MM.1S (cell line): ENCODE results near the gene TCOF1.
A peak's percentile ranks its signal among the peaks of the same experiment; 100 is the strongest.

Experiments
- DNase-seq: peaks from one replicate; pipeline ENCODE4 v3.0.0-alpha.2; 2015
- H2AFZ ChIP-seq: fragments of 300-600 bp; sonication (generic); 2 replicates; pipeline ENCODE4 v1.6.0; 2016; ENCODE audit warnings: antibody characterized with exemption, low read length
- H3F3A ChIP-seq: fragments of 300-600 bp; sonication (generic); 2 replicates; pipeline ENCODE4 v1.6.1; 2016; ENCODE audit warnings: mild to moderate bottlenecking, antibody characterized with exemption, low read length, moderate library complexity, mixed read lengths; ENCODE audit not compliant: insufficient read depth
- H3K27ac ChIP-seq: fragments of 300-600 bp; sonication (generic); 2 replicates; pipeline ENCODE4 v1.5.1; 2016; ENCODE audit warnings: mild to moderate bottlenecking, low read length
- H3K27me3 ChIP-seq: fragments of 300-600 bp; sonication (generic); replicated peaks from 2 replicates; pipeline ENCODE4 v1.6.0; 2016; ENCODE audit warnings: low read length; ENCODE audit not compliant: insufficient read depth
- H3K36me3 ChIP-seq: fragments of 300-600 bp; sonication (generic); replicated peaks from 2 replicates; pipeline ENCODE4 v1.6.1; 2016; ENCODE audit warnings: mild to moderate bottlenecking, low read length, mixed read lengths; ENCODE audit not compliant: insufficient read depth
- H3K4me1 ChIP-seq: fragments of 300-600 bp; sonication (generic); 2 replicates; pipeline ENCODE4 v1.6.1; 2016; ENCODE audit warnings: low read length, mixed read lengths
- H3K4me2 ChIP-seq: fragments of 300-600 bp; sonication (generic); 2 replicates; pipeline ENCODE4 v1.6.0; 2016; ENCODE audit warnings: low read depth, low read length
- H3K4me3 ChIP-seq: fragments of 300-600 bp; sonication (generic); 2 replicates; pipeline ENCODE4 v1.5.1; 2016; ENCODE audit warnings: low read length, mixed read lengths
- H3K79me2 ChIP-seq: fragments of 300-600 bp; sonication (generic); 2 replicates; pipeline ENCODE4 v1.6.1; 2016; ENCODE audit warnings: mixed run types, low read length, mixed read lengths
- H3K9ac ChIP-seq: fragments of 300-600 bp; sonication (generic); 2 replicates; pipeline ENCODE4 v1.6.1; 2016; ENCODE audit warnings: low read length, mixed read lengths
- H3K9me2 ChIP-seq: fragments of 300-600 bp; sonication (generic); replicated peaks from 2 replicates; pipeline ENCODE4 v1.6.1; 2016; ENCODE audit warnings: mild to moderate bottlenecking, low read length, mixed read lengths; ENCODE audit not compliant: insufficient read depth
- H3K9me3 ChIP-seq: fragments of 300-600 bp; sonication (generic); replicated peaks from 2 replicates; pipeline ENCODE4 v1.6.1; 2016; ENCODE audit warnings: mild to moderate bottlenecking, low read length, mixed read lengths; ENCODE audit not compliant: insufficient read depth
- H4K20me1 ChIP-seq: fragments of 300-600 bp; sonication (generic); 2 replicates; pipeline ENCODE4 v1.6.1; 2016; ENCODE audit warnings: mild to moderate bottlenecking, low read length, moderate library complexity, mixed read lengths; ENCODE audit not compliant: insufficient read depth
- CTCF ChIP-seq: fragments of 300-600 bp; sonication (generic); IDR thresholded peaks from 2 replicates; pipeline ENCODE4 v1.5.1; 2016; ENCODE audit warnings: antibody characterized with exemption, low read length, mixed read lengths
- EZH2 ChIP-seq: fragments of 300-600 bp; sonication (generic); optimal IDR thresholded peaks from 2 replicates; pipeline ENCODE3; 2017; ENCODE audit warnings: low read depth, mild to moderate bottlenecking, antibody characterized with exemption, low read length, mixed read lengths
- EZH2phosphoT487 ChIP-seq: fragments of 300-600 bp; sonication (generic); IDR thresholded peaks from 2 replicates; pipeline ENCODE4 v1.6.1; 2018; ENCODE audit warnings: antibody characterized with exemption, low read length

The TCOF1 gene

GRCh38 chr5:150407096-150407720, 49.7 kb downstream of the TCOF1 start:
- Histone ChIP-seq H3F3A (peaks cover 23% of the 10 kb centered on the region), H3K9ac (no peak overlapping the region), H3K27ac (no peak overlapping the region), H3K9me2 (no peaks in the 10 kb centered on the region), H3K4me2 (no peak overlapping the region), H3K4me1 (peaks cover 10% of the 10 kb centered on the region), H3K27me3 (no peaks in the 10 kb centered on the region), H4K20me1 (0 out of 2 replicates have a peak, but pooled peaks cover 4% of the 10 kb centered on the region), H3K4me3 (no peak overlapping the region), H2AFZ (no peak overlapping the region), H3K9me3 (no peaks in the 10 kb centered on the region), H3K79me2 (peaks cover 70% of the 10 kb centered on the region), H3K36me3 (peaks cover 12% of the 10 kb centered on the region)
- DNase-seq, result no peak
- TF ChIP-seq EZH2phosphoT487, result no peak
- no peak for TF ChIP-seq CTCF
- TF ChIP-seq EZH2, result no peak

- Histone ChIP-seq H3K4me2 (no peak overlapping the region), H3K27me3 (no peaks in the 10 kb centered on the region), H3K36me3 (peaks cover 4% of the 10 kb centered on the region), H3K79me2 (peaks cover 68% of the 10 kb centered on the region), H4K20me1 (0 out of 2 replicates have a peak, but pooled peaks cover 4% of the 10 kb centered on the region), H3K27ac (no peak overlapping the region), H3K9ac (no peak overlapping the region), H3K9me2 (no peaks in the 10 kb centered on the region), H3K9me3 (no peaks in the 10 kb centered on the region), H3K4me3 (no peak overlapping the region), H3K4me1 (peaks cover 16% of the 10 kb centered on the region), H3F3A (peaks cover 21% of the 10 kb centered on the region), H2AFZ (no peak overlapping the region)
- no peak for DNase-seq
- TF ChIP-seq CTCF, result no peak
- no peak for TF ChIP-seq EZH2phosphoT487
- no peak for TF ChIP-seq EZH2
Observed at GRCh38 chr5:150408231-150408943, 50.9 kb downstream of the TCOF1 start.

GRCh38 chr5:150409638-150410523, 52.4 kb downstream of the TCOF1 start:
- H3K4me3 ChIP-seq, result peak overlapping the region; percentile 89
- peak overlapping the region; percentile 94 for H3K4me2 ChIP-seq
- peak; percentile 70 for DNase-seq
- H3K36me3 ChIP-seq, result peaks cover 4% of the 10 kb centered on the region
- H3K27me3 ChIP-seq, result no peaks in the 10 kb centered on the region
- TF ChIP-seq EZH2phosphoT487 (no peak), CTCF (no peak), EZH2 (no peak)
- no peaks in the 10 kb centered on the region for H3K9me2 ChIP-seq
- peaks cover 20% of the 10 kb centered on the region for H3K4me1 ChIP-seq
- peaks cover 68% of the 10 kb centered on the region for H3K79me2 ChIP-seq
- H3F3A ChIP-seq, result peaks cover 21% of the 10 kb centered on the region
- H3K27ac ChIP-seq, result peak overlapping the region; percentile 93
- 0 out of 2 replicates have a peak, but pooled peaks cover 4% of the 10 kb centered on the region for H4K20me1 ChIP-seq
- no peaks in the 10 kb centered on the region for H3K9me3 ChIP-seq
- no peak overlapping the region for H2AFZ ChIP-seq
- H3K9ac ChIP-seq, result peak overlapping the region; percentile 95
